AG04449 (cell line): ENCODE results near the gene IL1R2.

ENCODE experiments used
- CTCF ChIA-PET: fragments of 350-600 bp; formaldehyde crosslinking; extraction: SDS; loops from one replicate; lab custom pipeline; 2021; ENCODE audit warnings: antibody characterized with exemption; lab: Yijun Ruan, JAX
- POLR2A ChIA-PET: fragments of 400-600, 350-600 bp; formaldehyde crosslinking; extraction: SDS; loops from one replicate; lab custom pipeline; 2020; ENCODE audit warnings: antibody characterized with exemption, inconsistent platforms; lab: Yijun Ruan, JAX
- DNase-seq: peaks from one replicate; pipeline ENCODE4 v3.0.0-alpha.2; 2010; ENCODE audit warnings: low read depth, low spot score
- H3K4me3 ChIP-seq: 2 replicates; pipeline ENCODE4 v1.5.1; 2011; ENCODE audit warnings: low read depth, mild to moderate bottlenecking, control low read depth, low read length
- TF ChIP-seq, protein P1 (sequence below): IDR thresholded peaks from one replicate; pipeline ENCODE4 v1.5.1; 2011; ENCODE audit warnings: mild to moderate bottlenecking, moderate library complexity, low read length, control low read depth, inconsistent platforms; ENCODE audit not compliant: insufficient read depth; ENCODE audit errors: missing control alignments

The IL1R2 gene

DNA sequence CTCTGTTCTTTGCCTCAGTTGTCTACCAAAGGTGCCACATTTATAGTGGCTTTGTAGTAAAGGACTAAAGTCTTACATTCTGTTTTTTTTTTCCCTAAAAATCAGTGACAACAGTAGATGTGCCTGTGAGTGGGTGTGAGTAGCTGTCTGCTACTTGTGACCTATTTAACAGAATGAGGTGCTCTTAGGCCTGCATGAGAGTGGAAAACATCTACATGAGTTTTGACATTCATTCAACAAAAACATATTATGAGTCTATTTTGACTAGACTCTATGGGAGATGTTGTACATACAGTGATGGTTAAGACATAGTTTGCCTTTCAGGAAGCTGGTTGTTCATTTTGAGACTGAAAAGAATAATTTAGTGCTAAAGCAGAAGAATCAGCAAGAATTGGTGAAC lies 36.7 kb downstream of the IL1R2 start:
- no peak overlapping the region for H3K4me3 ChIP-seq
- POLR2A ChIA-PET = no interaction called here
- TF ChIP-seq, protein P1, sequence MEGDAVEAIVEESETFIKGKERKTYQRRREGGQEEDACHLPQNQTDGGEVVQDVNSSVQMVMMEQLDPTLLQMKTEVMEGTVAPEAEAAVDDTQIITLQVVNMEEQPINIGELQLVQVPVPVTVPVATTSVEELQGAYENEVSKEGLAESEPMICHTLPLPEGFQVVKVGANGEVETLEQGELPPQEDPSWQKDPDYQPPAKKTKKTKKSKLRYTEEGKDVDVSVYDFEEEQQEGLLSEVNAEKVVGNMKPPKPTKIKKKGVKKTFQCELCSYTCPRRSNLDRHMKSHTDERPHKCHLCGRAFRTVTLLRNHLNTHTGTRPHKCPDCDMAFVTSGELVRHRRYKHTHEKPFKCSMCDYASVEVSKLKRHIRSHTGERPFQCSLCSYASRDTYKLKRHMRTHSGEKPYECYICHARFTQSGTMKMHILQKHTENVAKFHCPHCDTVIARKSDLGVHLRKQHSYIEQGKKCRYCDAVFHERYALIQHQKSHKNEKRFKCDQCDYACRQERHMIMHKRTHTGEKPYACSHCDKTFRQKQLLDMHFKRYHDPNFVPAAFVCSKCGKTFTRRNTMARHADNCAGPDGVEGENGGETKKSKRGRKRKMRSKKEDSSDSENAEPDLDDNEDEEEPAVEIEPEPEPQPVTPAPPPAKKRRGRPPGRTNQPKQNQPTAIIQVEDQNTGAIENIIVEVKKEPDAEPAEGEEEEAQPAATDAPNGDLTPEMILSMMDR = no peak
- CTCF ChIA-PET = interaction anchor here (1.0 to 5.3 kb wide), 4 partner anchors 8 to 212 kb away, joined by 3 to 60 read pairs (median 12); no protein-coding TSS in a partner anchor
- DNase-seq = no peak

DNA sequence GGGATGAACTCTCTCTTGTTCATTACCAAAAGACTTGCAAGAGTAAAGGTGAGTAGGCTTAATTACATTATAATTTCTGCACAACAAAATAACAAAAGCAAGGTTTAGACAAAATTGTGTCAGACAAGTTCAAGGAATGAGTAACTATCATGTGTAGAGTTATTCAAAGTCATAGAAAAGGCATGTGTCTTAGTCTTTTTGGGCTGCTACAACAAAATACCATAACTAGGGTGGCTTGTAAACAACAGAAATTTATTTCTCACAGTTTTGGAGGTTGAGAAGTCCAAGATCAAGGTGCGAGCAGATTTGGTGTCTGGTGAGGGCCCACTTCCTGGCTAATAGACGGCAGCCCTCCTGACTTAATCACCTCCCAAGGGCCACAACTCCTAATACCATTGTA lies 37.6 kb downstream of the IL1R2 start:
- POLR2A ChIA-PET = no interaction called here
- CTCF ChIA-PET = interaction anchor here (2.1 to 2.7 kb wide), 2 partner anchors 9 to 211 kb away, joined by 9 to 14 read pairs; no protein-coding TSS in a partner anchor
- DNase-seq = no peak
- no peak overlapping the region for H3K4me3 ChIP-seq
- TF ChIP-seq, protein P1 = no peak

DNA sequence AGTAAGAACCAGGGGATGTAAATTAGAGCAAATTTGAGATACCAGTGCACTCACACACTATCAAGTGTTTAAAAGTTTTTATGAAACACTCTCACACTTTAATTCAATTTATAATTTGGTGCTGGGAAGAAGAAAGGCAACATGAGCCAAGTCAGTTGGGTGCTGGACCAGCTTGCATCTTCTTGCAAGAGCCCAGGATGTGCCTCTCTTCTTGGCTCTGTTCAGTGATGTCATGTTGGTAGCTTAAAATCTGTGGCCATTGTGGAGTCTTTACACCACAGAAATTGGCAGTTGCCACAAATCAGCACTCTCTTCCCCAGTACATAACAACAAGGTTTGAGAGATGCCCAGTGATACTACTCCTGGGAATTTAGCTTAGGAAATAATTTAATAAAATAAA lies 38.2 kb downstream of the IL1R2 start:
- DNase-seq = no peak
- ChIA-PET CTCF (interaction anchor here (1.4 to 2.7 kb wide), 3 partner anchors 10 to 210 kb away, joined by 4 to 14 read pairs (median 9); no protein-coding TSS in a partner anchor), POLR2A (no interaction called here)
- no peak overlapping the region for H3K4me3 ChIP-seq
- TF ChIP-seq, protein P1 = no peak

DNA sequence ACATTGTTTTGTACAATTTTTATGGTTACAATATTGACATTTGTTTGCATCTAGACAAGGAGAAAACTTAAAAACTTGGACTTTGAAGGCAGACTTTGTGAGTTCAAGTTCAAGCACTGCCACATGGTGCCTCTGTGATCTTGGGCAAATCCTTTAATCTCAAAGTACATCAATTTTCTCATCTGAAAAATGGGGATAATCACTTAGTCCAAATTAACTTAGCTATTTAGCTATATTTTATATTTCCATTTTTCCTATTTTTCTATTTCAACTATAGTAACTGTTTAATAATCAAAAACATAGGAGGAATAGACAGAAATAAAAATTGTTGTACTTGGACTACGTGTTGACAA lies 38.7 kb downstream of the IL1R2 start:
- TF ChIP-seq, protein P1 = no peak
- ChIA-PET CTCF (interaction anchor here (1.4 to 2.7 kb wide), 3 partner anchors 10 to 210 kb away, joined by 4 to 14 read pairs (median 9); no protein-coding TSS in a partner anchor), POLR2A (no interaction called here)
- no peak for DNase-seq
- H3K4me3 ChIP-seq = no peak overlapping the region

DNA sequence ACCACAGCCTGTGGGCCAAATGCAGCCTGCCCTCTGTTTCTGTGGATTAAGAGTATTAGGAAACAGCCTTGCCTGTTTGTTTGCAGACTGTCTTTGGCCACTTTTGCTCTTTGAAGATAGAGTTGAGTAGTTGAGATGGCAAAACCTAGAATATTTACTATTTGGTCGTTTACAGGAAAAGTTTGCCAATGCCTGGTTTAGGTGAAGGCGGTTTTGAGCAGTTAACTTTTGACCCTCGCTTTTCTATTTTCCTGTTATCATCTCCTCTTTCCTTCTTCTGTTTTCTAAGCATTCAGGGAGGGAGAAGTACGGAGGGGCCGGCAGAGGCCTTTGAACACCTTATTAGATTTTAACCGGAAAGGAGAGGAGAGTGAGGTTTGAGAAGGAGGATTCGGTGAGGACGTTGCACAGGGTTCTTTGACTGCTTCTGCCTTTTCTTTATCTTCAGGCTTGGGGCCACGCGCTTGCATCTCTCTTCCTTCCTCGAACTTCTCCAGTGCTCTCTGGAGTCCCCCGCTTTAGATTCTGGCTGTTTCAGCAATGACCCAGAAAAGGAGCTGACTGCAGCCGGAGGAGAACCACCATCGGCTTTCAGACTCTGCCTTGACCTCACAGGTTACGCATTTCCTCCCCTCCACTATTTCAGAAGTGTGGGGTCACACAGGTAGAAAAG lies 39.2 kb downstream of the IL1R2 start:
- TF ChIP-seq, protein P1 = no peak
- no peak for DNase-seq
- POLR2A ChIA-PET = no interaction called here
- CTCF ChIA-PET = interaction anchor here (1.4 to 4.1 kb wide), 2 partner anchors 11 to 135 kb away, joined by 4 to 32 read pairs; no protein-coding TSS in a partner anchor
- no peak overlapping the region for H3K4me3 ChIP-seq

DNA sequence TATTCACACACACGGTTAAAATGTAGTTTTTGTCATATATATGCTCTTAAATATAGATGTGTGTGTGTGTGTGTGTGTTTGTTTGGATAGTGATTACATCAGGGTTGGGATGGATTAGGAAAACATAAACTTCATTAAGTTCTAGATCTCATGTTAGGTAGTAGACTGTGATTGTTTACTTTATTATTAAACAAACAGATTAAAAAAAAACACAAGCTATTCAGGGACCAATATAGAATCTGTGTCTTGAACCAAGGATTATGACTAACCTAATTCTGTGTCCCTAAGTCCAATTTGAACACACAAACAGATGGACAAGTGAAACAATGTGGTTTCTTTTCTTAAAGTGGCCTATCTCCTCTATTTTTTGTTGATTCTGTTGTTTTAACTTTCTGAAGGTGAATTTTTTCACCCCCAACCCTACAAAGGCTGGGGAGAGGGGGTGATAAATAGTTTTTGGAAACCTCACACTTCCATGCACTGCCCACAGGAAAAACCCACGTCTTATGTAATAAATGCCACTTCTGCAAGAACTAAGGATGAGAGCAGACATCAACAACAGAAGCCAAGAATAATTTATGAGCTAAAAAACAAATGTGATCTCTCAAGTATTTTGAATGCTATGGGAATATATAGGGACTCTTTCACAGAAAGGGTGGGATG lies 40.7 kb downstream of the IL1R2 start:
- TF ChIP-seq, protein P1 = no peak
- H3K4me3 ChIP-seq = no peak overlapping the region
- POLR2A ChIA-PET = no interaction called here
- CTCF ChIA-PET = interaction anchor here (0.6 to 4.1 kb wide), 7 partner anchors 12 to 208 kb away, joined by 3 to 32 read pairs (median 6); partner anchors contain the start of gene IL1R1
- DNase-seq = no peak
